WTC11 (cell line): ENCODE results near the gene BICC1. TPM values are rescaled to one million over a fixed set of nuclear protein-coding genes. Genes with fewer than 3 reads are reported as not detected.

ENCODE experiments used
- ATAC-seq: fragments of 200-7000 bp; cut with Tn5 transposase; 2 replicates; pipeline ENCODE4 v1.10.0; 2021; ENCODE audit warnings: mild to moderate bottlenecking, moderate library complexity
- CTCF ChIA-PET: fragments of 300-600 bp; sonication (Branson Sonifier 250); formaldehyde crosslinking; loops from one replicate; lab custom pipeline; 2021; ENCODE audit warnings: antibody characterized with exemption; lab: Charles Lee
- POLR2A ChIA-PET: fragments of 350-600 bp; sonication (Branson Sonifier 250); formaldehyde crosslinking; loops from one replicate; lab custom pipeline; 2021; ENCODE audit warnings: antibody characterized with exemption; lab: Charles Lee
- DNase-seq: peaks from one replicate; pipeline ENCODE4 v3.0.0; 2021; ENCODE audit warnings: low spot score
- H3K27ac Mint-ChIP-seq: 2 replicates; pipeline ENCODE4 v1.8.0; 2021; ENCODE audit warnings: mixed read lengths
- H3K27me3 Mint-ChIP-seq: 2 replicates; pipeline ENCODE4 v1.8.0; 2021; ENCODE audit warnings: low read depth, mild to moderate bottlenecking, moderate library complexity, mixed read lengths
- H3K36me3 Mint-ChIP-seq: 2 replicates; pipeline ENCODE4 v1.8.0; 2021; ENCODE audit warnings: mixed read lengths
- H3K4me1 Mint-ChIP-seq: 2 replicates; pipeline ENCODE4 v1.8.0; 2022; ENCODE audit warnings: mixed read lengths
- H3K4me3 Mint-ChIP-seq: 2 replicates; pipeline ENCODE4 v1.8.0; 2021; ENCODE audit warnings: mild to moderate bottlenecking, moderate library complexity, mixed read lengths
- H3K9me3 Mint-ChIP-seq: 2 replicates; pipeline ENCODE4 v1.8.0; 2021; ENCODE audit warnings: mixed read lengths
- HMGA2 ChIP-seq: fragments of 250-450 bp; sonication (Bioruptor Pico); IDR thresholded peaks from 2 replicates; pipeline ENCODE4 v1.4.0; 2021; ENCODE audit warnings: mild to moderate bottlenecking, moderate library complexity
- JUN ChIP-seq: sonication (generic); formaldehyde crosslinking; IDR thresholded peaks from 2 replicates; pipeline ENCODE4 v1.8.0; 2023; ENCODE audit warnings: mild to moderate bottlenecking, missing genetic modification reagents
- MYBL2 ChIP-seq: sonication (generic); formaldehyde crosslinking; IDR thresholded peaks from 2 replicates; pipeline ENCODE4 v1.8.1; 2023; ENCODE audit warnings: mild to moderate bottlenecking, moderate library complexity, missing genetic modification reagents
- NR2C2 ChIP-seq: sonication (generic); formaldehyde crosslinking; IDR thresholded peaks from 2 replicates; pipeline ENCODE4 v1.8.0; 2022; ENCODE audit warnings: mild to moderate bottlenecking, missing genetic modification reagents
- NR3C1 ChIP-seq: sonication (generic); formaldehyde crosslinking; conservative IDR thresholded peaks from 2 replicates; pipeline ENCODE4 v1.8.1; 2023; ENCODE audit warnings: low read depth, mild to moderate bottlenecking, missing genetic modification reagents
- SMAD4 ChIP-seq: sonication (generic); formaldehyde crosslinking; IDR thresholded peaks from 2 replicates; pipeline ENCODE4 v1.8.0; 2022; ENCODE audit warnings: mild to moderate bottlenecking, missing genetic modification reagents
- ZNF423 ChIP-seq: fragments of 250-450 bp; sonication (Bioruptor Pico); IDR thresholded peaks from 2 replicates; pipeline ENCODE4 v2.1.2; 2022; ENCODE audit warnings: mild to moderate bottlenecking, moderate library complexity
- ZNF532 ChIP-seq: fragments of 250-450 bp; sonication (Bioruptor Pico); IDR thresholded peaks from 2 replicates; pipeline ENCODE4 v1.9.0; 2021; ENCODE audit warnings: mild to moderate bottlenecking, borderline replicate concordance
- total RNA-seq: library from RNA; stranded (reverse); gene quantifications from 3 replicates; pipeline ENCODE4 v1.2.3, GENCODE V29; 2021
- TF ChIP-seq, protein P1 (sequence below): sonication (generic); formaldehyde crosslinking; conservative IDR thresholded peaks from 2 replicates; pipeline ENCODE4 v1.8.1; 2022; ENCODE audit warnings: mild to moderate bottlenecking, missing genetic modification reagents
- TF ChIP-seq, protein P2 (sequence below): fragments of 250-450 bp; sonication (Bioruptor Pico); IDR thresholded peaks from 2 replicates; pipeline ENCODE4 v1.9.0; 2021; ENCODE audit warnings: mild to moderate bottlenecking
- TF ChIP-seq, protein P3 (sequence below): sonication (generic); formaldehyde crosslinking; IDR thresholded peaks from 2 replicates; pipeline ENCODE4 v1.8.1; 2023; ENCODE audit warnings: mild to moderate bottlenecking, missing genetic modification reagents

BICC1 gene
- total RNA-seq, 1 experiment from 2014 or later = 0.61 TPM

GRCh38 chr10:58823983-58824382, 311.3 kb downstream of the BICC1 start (continued):
- no peak for TF ChIP-seq ZNF423 (CRISPR knock-in tag)
- no peak for TF ChIP-seq NR2C2 (CRISPR knock-in tag)
- TF ChIP-seq, protein P1, sequence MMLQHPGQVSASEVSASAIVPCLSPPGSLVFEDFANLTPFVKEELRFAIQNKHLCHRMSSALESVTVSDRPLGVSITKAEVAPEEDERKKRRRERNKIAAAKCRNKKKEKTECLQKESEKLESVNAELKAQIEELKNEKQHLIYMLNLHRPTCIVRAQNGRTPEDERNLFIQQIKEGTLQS (CRISPR knock-in tag) = no peak
- TF ChIP-seq ZNF532 (CRISPR knock-in tag) = no peak
- TF ChIP-seq, protein P2, sequence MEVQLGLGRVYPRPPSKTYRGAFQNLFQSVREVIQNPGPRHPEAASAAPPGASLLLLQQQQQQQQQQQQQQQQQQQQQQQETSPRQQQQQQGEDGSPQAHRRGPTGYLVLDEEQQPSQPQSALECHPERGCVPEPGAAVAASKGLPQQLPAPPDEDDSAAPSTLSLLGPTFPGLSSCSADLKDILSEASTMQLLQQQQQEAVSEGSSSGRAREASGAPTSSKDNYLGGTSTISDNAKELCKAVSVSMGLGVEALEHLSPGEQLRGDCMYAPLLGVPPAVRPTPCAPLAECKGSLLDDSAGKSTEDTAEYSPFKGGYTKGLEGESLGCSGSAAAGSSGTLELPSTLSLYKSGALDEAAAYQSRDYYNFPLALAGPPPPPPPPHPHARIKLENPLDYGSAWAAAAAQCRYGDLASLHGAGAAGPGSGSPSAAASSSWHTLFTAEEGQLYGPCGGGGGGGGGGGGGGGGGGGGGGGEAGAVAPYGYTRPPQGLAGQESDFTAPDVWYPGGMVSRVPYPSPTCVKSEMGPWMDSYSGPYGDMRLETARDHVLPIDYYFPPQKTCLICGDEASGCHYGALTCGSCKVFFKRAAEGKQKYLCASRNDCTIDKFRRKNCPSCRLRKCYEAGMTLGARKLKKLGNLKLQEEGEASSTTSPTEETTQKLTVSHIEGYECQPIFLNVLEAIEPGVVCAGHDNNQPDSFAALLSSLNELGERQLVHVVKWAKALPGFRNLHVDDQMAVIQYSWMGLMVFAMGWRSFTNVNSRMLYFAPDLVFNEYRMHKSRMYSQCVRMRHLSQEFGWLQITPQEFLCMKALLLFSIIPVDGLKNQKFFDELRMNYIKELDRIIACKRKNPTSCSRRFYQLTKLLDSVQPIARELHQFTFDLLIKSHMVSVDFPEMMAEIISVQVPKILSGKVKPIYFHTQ (CRISPR knock-in tag) = no peak

DNA sequence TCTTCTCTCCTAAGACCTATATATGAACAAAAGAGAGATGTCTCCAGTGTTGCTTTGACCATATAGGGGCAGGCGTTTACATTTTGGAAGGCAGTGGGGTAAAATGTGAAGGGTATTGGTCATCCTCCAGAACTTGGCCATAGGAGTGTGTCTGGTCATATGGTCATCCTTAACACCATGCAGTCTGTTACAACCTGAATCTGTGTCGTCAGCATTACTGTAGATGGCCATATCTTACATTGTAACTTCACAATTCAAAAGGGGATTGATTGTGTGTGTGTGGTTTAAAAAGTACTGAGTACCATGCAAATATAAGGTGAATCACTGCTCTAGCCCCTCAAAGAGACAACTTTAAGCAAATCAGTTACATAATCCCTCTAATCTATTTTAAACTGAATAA, 311.7 kb downstream of the BICC1 start:
- H3K4me3 Mint-ChIP-seq = no peak overlapping the region
- ChIA-PET CTCF (no interaction called here), POLR2A (no interaction called here)

More for the DNA sequence above, 311.7 kb downstream of the BICC1 start:
- Mint-ChIP-seq H3K27me3 (no peaks in the 10 kb centered on the region), H3K27ac (no peak overlapping the region), H3K4me1 (no peaks in the 10 kb centered on the region), H3K36me3 (no peaks in the 10 kb centered on the region), H3K9me3 (no peaks in the 10 kb centered on the region)
- DNase-seq (no peak), ATAC-seq (no peak)
- TF ChIP-seq NR3C1 (no peak), MYBL2 (no peak), ZNF532 (CRISPR knock-in tag) (no peak), JUN (CRISPR knock-in tag) (no peak), HMGA2 (no peak), SMAD4 (CRISPR knock-in tag) (no peak)
- TF ChIP-seq, protein P3, sequence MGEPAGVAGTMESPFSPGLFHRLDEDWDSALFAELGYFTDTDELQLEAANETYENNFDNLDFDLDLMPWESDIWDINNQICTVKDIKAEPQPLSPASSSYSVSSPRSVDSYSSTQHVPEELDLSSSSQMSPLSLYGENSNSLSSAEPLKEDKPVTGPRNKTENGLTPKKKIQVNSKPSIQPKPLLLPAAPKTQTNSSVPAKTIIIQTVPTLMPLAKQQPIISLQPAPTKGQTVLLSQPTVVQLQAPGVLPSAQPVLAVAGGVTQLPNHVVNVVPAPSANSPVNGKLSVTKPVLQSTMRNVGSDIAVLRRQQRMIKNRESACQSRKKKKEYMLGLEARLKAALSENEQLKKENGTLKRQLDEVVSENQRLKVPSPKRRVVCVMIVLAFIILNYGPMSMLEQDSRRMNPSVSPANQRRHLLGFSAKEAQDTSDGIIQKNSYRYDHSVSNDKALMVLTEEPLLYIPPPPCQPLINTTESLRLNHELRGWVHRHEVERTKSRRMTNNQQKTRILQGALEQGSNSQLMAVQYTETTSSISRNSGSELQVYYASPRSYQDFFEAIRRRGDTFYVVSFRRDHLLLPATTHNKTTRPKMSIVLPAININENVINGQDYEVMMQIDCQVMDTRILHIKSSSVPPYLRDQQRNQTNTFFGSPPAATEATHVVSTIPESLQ (CRISPR knock-in tag) = no peak
